Measurements from ENCODE around the gene ZNF597.
A peak's percentile ranks its signal among the peaks of the same experiment; 100 is the strongest.

ZNF597 gene, protein sequence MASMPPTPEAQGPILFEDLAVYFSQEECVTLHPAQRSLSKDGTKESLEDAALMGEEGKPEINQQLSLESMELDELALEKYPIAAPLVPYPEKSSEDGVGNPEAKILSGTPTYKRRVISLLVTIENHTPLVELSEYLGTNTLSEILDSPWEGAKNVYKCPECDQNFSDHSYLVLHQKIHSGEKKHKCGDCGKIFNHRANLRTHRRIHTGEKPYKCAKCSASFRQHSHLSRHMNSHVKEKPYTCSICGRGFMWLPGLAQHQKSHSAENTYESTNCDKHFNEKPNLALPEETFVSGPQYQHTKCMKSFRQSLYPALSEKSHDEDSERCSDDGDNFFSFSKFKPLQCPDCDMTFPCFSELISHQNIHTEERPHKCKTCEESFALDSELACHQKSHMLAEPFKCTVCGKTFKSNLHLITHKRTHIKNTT

DNA sequence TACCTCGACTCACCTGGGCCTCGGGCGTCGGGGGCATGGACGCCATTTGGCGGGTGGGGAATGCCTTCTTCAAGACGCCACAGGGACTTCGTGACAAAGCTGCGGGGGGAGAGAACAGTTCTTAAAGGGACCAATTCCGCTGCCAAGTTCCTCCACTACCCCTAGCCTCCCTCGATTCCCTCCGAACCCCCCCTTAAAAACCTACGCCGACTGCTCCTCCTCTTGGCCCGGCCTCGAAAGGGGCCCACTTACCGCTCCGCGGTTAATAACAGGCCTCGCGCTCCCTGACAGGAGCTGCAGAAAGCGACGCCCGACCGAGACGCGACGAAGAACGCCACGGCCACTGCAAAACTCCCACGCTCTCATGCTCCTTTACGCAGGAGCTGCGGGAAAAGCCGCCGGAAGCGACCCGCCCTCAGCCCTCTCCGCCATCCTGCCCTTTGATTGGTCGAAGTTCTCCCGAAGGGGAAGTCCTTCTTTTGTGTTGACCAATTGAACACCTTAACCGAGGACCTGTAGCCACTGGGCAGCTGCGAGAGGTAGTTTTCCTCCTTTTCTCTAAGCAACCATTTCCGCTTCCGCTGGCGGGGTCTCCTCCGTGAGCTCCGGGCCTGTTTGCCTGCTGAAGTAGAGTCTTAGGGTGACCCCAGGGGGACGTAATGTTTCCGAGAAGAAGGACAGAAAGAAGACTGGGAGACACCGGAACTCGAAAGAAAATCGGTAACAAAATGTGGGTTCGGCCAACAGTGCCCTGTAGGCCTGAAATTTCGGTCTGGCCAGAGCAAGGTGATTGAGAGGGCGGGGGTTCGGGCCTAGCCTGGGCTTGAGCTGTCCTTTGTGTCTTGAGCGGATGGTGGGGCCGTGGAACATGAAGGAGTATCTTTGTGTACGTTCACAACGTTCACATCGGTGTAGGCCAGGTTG is at the start of gene ZNF597, which contains the start of gene NAA60:
ZNF597 (minus strand) TSS at position 397 of the 924 bp plus-strand sequence; CDS start at position 46, 351 bp downstream.
NAA60 (plus strand) TSS at position 573 of the 924 bp plus-strand sequence. CDS start 32,548 bp downstream, outside the sequence.
- no peak for FAIRE-seq
- DNase-seq (ENCODE audit: insufficient read length, low spot score) = peak; percentile 74

DNA sequence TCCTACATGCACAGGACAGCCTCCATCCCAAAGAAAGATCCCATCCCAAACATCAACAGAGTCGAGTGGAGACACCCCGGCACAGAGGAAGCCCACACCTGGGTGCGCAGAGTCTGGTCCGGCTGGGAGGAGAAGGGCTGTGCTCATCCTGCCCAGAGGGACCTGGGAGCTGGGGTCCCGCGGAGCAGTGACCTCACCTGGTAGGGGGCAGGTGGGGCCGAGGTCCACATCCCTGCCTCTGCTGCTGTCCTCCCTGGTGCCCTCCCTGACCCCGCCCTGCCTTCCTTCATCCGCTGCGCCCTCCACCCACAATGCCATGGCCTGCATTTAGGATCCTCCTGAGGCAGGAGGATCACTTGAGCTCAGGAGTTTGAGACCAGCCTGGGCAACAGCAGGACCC is 49.1 kb upstream of the ZNF597 start:
- DNase-seq (ENCODE audit: insufficient read length, low spot score) (no peak), FAIRE-seq (no peak)

DNA sequence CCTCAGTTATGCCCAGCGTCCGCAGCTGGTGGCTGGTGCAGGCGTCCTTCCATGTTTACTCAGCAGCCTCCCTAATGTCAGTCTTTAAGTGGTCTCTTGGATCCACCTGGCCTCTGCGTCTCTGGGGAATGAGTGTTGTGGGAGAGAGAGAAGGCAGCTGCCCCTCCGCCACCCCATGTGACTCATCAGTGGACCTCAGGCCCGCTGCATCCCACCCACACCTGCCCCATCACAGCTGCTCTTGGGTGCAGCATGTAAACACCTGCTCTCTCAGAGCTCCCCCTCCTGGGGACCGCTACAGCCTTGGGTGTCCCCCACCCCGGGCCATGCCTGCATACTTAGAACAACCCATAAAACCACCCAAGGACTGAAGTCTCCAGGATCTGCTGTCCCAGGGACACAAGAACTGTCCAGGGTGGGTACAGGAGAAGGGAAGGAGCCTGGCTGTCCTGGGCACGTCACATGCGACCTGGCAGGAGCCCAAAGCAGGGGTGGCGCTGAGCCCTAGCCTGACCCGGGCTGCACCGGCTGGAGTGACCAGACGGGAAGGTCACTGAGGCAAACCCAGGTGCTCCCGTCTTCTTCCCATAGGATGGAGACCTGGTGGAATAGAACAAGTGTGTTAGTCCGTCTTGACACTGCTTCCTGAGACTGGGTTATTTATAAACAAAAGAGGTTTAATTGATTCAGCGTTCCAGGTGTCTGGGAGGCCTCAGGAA is 47.8 kb upstream of the ZNF597 start:
- DNase-seq (ENCODE audit: insufficient read length, low spot score) = no peak
- no peak for FAIRE-seq

DNA sequence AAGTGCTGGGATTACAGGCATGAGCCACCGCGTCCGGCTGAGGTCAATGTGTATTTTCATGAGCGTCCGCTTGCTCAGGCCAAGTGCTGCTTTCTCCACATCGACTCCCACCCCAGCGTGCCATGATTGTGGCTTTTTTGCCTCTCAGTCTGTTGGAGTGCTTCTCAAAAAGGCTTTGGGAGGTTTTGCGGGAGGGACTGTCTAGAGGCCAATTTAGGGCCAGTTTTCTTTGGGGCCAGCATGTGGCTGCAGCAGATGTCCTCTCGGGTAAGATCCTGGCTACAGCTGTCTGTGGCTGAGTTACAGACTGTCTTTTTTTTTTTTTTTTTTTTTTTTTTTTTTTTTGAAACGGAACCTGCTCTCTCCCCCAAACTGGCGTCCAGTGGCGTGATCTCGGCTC is 45.5 kb upstream of the ZNF597 start:
- FAIRE-seq (no peak), DNase-seq (ENCODE audit: insufficient read length, low spot score) (no peak)

DNA sequence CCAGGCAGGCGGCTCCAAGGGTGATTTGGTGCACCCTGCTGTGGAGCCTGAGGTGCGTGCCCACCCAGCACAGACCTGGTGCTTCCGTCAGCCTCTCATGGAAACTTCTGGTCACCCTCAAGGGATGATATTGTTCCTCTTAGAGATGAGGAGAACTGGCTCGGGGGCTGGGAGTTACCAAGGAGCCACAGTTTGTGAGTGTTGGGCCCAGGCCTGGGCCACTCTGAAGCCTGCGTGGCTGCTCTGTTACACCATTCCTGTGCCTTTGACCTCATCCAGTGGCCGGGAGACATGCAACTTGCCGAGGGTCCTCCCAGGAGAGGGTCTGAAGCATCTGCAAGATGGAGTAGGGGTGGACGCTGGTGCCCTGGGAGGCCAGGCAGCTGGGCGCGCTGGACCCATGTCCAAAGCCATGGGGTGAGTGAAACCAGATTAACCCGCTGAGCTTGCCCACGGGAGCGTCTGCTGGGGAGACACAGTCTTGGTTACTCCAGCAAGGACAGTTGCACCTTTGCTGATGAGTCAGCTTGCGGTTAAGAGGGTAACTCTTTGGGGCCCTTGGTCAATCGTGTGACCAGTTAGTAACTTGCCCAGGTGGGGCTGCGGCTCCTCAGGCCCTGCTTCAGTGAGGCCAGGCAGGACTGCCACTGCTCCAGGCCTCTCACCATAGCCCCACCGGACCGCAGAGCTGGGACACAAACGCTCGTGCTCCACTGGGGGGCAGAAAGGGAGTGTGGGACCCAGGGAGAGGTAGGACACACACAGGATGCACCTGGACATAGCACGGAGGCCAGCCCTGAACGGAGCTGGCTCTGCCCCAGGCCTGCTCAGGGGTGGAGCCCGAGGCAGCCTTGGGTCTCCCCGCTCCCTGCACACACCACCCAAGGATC is 44.5 kb upstream of the ZNF597 start:
- FAIRE-seq = peak; percentile 26
- no peak for DNase-seq (ENCODE audit: insufficient read length, low spot score)

DNA sequence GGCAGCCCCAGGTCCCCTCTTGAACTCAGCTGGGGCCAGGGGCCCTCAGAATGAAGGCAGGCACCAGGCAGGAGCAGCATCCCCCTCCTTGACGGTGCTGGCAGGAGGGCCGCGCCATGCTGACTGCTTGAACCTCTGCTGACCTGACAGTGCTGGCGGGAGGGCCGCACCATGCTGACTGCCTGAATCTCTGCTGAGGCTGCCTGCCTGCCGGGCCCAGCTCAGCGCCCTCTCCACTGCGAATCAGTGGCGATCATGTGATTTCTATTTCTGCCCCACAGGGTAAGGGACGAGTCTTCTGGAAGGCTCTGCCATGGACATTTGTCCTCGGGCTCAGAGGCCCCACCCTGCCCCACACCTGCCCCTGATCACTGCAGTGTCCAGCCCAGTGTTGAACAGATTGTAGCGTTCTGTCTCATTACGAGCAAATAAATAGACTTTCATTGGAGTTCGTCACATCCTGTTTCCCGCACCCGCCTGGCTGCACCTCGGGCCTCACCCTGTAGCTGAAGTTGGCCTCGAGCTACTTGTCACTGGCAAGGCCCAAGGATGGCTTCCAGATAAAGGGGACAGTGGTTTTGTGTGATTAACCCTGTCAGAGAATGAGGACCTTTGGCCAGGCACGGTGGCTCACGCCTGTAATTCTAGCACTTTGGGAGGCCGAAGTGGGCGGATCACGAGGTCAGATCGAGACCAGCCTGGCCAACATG is 43.4 kb upstream of the ZNF597 start:
- FAIRE-seq = no peak
- DNase-seq (ENCODE audit: insufficient read length, low spot score) = no peak

DNA sequence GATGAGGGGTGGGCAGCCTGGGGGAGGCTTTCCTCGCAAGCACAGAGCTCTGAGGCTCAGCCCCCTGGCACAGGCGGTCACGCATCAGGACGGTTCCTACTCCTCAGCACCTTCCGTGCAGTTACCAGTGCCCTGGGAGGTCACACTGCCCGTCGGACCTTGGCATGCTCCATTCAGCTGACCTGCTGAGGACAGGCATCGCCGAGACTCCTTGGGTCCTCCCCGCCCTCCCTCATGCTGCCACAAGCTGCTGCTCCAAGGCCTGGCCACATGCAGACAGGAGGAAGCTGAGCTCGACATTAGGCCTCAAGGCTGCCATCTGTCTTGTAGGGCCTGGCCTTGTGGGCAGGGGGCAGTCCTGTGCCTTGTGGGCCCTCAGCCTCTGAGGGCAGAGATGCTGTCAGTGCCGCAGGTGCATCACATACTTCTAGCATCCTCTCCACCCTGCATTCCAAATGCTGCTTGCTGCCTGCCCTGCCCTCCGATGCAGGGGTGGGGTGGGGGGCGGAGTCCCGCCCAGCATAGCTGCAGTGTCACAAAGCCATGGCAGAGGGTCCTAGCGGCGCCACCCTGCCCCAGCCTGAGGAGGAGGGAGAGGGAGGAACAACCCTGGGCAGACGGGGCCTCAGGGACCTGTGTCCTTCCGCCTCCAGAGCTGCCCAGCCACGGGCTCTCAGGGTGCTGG is 42.7 kb upstream of the ZNF597 start:
- DNase-seq (ENCODE audit: insufficient read length, low spot score) = no peak
- no peak for FAIRE-seq

DNA sequence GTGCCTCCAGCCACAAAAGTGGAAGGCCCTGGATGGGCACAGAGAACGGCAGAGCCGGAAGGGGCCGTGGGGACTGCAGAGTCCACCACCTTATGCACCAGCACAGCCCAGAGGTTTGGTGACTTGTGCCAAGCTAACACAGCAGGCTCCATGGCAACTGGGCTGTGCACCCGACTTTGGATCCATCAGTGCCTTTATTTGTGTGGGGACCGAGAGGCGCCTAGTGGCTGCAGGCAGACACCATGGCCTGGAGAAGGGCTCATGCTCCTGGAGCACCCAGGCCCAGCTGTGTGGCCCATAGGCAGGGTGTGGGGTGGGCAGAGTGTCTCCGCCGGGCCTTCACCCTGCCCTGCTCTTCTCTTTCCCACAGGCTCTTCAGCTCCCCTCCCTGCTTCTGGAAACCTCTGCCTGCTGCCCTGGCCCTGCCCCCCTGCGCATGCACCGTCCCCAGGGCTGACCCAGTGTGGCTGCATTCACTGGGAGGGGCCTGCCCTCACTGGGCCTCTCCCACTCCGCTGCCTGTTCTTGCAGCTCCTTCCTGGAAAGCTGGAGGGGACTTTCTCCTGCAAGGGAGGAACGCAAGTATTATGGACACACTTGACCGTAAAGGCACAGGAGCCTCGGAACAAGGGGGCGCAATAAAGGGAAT is 41.9 kb upstream of the ZNF597 start:
- FAIRE-seq = no peak
- no peak for DNase-seq (ENCODE audit: insufficient read length, low spot score)

DNA sequence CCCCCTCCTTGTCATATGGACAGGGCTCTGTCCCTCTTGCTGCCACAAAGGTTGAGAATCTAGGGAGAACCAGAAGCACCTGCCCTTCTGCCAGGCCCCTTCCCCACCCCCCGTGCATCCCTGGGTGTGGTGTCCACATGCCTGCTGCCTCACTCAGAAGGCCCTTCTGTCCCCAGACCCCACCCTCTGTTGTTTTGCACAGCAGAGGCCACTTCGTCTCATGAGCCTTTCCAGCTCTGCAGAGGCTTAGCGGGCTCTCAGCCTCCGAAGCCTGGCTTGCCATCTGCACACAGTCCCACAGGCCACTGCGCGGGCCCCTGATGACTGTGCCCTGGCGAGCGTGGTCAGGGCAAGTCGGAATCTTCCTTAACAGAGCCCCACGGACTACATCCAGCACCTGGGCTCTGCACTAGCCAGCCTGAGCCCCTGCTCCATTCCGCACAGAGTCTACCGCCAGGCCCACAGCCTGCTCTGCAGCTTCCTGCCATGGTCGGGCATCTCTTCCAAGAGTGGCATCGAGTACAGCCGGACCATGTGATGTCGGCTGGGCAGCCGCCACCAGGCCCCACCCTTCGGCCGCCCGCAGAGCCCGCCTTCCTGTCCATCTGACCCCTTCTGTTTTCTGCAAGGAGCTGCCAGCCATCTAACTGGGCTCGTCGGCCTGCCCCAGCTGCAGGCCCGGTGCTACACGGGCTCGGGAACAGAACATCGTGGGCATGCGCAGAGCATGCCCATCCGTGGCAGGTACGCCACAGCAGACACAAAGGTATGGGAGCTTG is 41.2 kb upstream of the ZNF597 start:
- DNase-seq (ENCODE audit: insufficient read length, low spot score) (no peak), FAIRE-seq (no peak)

DNA sequence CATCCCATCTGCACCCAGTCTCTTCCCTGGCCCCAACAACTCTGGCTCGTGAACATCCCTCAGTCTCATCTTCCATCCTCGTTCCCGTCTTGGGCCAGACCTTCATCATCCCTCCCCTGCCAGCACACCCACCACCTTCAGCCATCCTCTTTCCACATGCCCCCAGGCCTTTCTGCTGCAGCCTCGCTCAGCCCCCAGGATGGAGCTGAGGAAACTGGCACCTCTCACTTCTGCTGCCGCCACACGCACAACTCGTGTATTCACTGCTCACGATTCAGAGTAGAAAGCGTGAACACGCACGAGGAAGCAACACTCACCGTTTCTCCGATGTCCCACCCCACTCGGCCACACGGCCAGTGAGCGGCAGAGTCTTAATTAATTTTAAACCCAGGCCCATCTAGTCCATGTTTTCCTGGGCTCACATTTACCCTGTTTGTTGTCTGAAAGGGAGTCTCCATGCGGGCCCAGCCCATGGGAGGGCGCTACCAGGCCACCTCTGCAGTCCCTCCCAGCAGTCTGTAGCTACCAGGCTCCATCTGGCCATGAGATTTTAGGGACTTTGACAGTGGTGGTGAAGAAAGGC is 39.4 kb upstream of the ZNF597 start:
- FAIRE-seq (no peak), DNase-seq (ENCODE audit: insufficient read length, low spot score) (no peak)

DNA sequence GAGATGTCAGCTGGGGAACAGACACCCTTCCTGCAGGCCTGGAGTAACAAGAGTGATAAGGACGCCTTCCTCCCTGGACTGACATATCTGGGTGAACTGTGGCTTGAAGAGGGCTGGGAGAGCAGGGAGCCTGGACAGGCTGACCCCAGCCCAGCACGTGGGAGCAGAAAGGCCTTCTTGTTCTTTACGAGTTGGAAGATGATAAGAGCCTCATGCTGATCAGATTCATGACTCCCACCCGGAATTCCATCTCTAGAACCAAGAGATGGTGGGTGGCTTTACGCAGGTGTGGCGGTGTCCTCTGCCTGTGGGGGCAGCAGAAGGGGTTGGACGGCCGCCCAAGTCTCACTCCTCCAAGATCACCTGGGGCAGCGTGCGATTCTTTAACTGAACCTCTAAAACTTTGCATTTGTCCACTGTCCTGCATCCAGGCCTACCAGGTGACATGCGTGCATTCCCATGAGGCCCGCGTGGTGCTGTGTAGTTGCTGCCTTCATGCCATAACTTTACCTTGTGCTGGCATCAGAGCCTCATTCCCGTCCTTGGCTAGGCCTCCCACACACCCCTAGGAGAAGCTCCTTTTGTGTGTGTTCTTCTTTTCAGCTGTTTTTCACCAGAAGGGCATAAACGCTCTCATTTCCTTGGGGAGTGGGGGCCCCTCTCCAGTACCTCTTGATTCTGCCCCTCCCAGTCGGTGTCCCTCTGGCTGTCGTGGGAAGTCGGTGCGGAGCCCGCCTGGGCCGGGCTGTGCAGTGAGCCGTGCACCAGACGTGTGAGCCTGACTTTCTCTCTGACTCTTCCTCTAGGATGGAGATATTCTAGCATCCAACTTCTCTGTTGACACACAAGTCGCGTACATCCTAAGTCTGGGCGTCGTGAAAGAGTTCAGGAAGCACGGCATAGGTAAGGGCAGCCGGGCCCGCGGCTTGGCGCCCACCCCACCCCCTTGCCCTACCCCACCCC is 38.7 kb upstream of the ZNF597 start:
- DNase-seq (ENCODE audit: insufficient read length, low spot score) (no peak), FAIRE-seq (no peak)

DNA sequence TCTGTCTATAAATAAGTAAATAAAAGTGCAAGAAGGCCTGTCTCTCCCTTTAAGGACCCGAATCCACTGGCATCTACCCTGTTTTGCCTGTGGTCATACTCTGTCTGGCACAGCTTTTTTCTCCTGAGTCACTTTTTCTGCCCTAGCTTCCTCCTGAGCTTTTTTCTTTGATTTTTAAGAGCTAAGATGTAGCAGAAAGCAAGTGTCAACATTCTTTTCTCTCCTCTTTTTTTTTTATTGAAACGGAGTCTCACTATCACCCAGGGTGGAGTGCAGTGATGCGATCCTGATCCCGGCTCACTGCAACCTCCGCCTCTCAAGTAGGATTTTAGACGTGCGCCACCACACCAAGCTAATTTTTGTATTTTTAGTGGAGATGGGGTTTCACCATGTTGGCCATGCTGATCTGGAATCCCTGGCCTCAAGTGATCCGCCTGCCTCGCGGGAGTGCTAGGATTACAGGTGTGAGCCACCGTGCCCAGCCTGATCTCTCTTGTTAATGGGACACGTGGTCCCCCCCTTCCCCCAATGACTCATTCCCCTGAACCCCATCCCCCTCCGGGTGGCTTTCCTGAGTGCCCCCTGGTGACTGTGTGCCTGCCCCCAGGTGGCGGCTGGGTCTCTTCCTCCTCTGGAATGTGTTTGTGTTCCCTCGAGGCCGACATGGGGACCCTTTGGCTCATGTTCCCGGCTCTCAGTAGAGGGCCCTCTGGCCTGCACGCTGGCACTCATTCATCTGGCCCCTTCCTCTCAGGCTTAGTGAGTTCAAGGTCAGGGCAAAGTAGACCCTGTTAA is 37.8 kb upstream of the ZNF597 start:
- DNase-seq (ENCODE audit: insufficient read length, low spot score) (no peak), FAIRE-seq (no peak)

DNA sequence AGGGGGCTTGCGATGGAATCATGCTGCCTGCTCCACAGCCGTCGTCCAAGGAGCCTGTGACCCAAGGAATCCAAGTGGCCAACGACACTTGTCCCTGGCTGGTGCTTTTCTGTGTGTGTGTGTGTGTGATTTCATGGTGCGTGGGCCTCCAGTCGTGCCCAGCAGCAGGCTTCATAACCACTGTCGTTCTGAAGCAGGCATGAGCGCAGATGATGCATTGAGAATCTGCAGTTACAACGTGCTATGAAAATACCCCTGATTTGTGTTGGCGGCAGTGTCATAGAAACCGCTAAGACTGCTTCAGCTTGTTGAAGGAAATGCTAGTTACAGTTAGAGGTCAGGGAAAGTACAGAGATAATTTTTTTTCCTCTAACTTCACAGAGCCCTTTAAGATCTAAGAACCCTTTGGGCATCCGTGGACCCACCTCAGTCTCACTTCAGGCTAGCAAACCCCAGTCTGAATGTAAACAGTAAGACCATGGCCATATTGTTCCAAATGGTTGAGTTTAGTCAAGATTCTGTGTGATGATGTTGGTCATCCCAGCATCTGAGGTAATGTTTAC is 36.4 kb upstream of the ZNF597 start:
- FAIRE-seq = no peak
- DNase-seq (ENCODE audit: insufficient read length, low spot score) = no peak

DNA sequence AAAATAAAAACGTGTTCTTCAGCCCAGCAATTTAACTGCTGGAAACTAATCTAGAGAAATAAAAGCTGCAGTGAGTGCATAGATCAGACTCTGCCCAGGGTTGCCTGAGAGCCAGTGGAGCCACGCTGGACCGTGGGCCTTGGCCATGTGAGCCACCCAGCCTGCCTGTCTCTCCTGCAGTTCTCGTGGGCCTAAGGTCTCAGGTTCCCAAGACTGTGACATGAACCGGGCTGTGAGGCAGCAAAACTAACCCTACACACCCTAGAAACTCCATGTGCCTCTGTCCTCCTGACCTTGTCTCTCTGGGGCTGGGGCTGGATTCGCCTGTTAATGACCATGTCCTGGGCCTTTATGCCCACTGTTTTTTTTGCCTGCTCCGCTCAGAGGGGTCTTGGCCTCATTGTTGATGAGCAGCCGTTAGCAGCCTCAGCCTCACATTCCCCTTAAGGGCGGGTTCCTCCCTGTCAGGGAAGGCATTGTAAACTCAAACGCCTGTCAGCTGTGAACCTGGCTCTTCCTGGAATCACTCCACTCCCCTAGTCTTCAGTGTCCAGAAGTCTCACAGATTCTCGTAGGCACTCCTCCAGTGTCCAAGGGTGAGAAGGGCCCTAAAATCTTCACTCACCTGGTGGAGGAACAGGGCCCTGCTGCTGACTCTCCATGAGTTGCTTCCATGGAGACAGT is 35.1 kb upstream of the ZNF597 start:
- DNase-seq (ENCODE audit: insufficient read length, low spot score) = no peak
- FAIRE-seq = no peak

Measured in HTR-8/SVneo (cell line).